Ascending aorta (tissue), 2 donors: ENCODE measurements around the gene ORM1. TPM values are rescaled to one million over a fixed set of nuclear protein-coding genes. Genes with fewer than 3 reads are reported as not detected.

ENCODE experiments used
- DNase-seq, 2 donors: peaks; one replicate each; pipeline ENCODE4 v3.0.0-alpha.2; 2019; ENCODE audit warnings: low spot score in 2 of 2
- H3K27ac ChIP-seq, 2 donors: fragments of 200-600 bp; sonication (generic); one replicate each; pipeline ENCODE4 v1.5.1; 2016 to 2017; ENCODE audit warnings: mild to moderate bottlenecking in 1 of 2
- H3K27me3 ChIP-seq: fragments of 200-600 bp; sonication (generic); one replicate; pipeline ENCODE4 v1.5.1; 2017
- H3K36me3 ChIP-seq, 2 donors: fragments of 200-600 bp; sonication (generic); one replicate each; pipeline ENCODE4 v1.5.1; 2016
- H3K4me1 ChIP-seq, 2 donors: fragments of 200-600 bp; sonication (generic); one replicate each; pipeline ENCODE4 v1.5.1; 2016 to 2017; ENCODE audit warnings: mild to moderate bottlenecking in 1 of 2
- H3K4me3 ChIP-seq, 2 donors: fragments of 200-600 bp; sonication (generic); one replicate each; pipeline ENCODE4 v1.5.1; 2016 to 2017; ENCODE audit warnings: mild to moderate bottlenecking in 1 of 2
- H3K9me3 ChIP-seq, 2 donors: fragments of 200-600 bp; sonication (generic); one replicate each; pipeline ENCODE4 v1.5.1; 2016
- intact Hi-C: fragments of 100-400 bp; cut with DNase I; formaldehyde crosslinking; loops from one replicate; pipeline ENCODE4 v1.15.1; 2023
- total RNA-seq: library from RNA; depleted of rRNA; stranded (reverse); fragments of >200 nt; gene quantifications from one replicate; pipeline ENCODE4 v1.1.0, GENCODE V29; 2016
- TF ChIP-seq, protein P1 (sequence below), 3 experiments: fragments of 200-600 bp in 2 of 3; fragments of 450-650 bp in 1 of 3; sonication (generic) in 2 of 3; IDR thresholded peaks; one replicate each; pipeline ENCODE4 v1.5.1; 2016 to 2019; ENCODE audit warnings: antibody characterized with exemption in 3 of 3, mild to moderate bottlenecking in 1 of 3, moderate library complexity in 1 of 3

Gene ORM1
- total RNA-seq, 1 donor from 2014 or later, result 53.3 TPM

DNA sequence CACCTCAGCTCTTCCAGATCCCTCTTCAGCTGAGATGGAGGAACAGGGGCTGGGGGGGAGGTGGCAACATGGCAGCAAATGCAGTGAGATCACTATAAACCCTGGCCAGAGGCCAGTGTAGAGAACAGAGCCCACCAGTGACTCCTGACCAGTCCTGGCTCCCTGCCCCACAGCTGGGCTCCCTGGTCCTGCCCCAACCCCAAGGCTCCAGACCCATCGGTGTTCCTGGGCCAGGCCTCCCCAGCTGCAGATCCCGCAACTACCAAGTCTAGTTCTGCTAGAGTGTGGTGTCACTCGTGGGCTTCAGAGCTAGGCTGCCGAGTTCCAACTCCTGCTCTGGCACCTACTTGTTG lies 48.0 kb downstream of the ORM1 start:
- intact Hi-C loops, result no loop called here
- TF ChIP-seq, protein P1, sequence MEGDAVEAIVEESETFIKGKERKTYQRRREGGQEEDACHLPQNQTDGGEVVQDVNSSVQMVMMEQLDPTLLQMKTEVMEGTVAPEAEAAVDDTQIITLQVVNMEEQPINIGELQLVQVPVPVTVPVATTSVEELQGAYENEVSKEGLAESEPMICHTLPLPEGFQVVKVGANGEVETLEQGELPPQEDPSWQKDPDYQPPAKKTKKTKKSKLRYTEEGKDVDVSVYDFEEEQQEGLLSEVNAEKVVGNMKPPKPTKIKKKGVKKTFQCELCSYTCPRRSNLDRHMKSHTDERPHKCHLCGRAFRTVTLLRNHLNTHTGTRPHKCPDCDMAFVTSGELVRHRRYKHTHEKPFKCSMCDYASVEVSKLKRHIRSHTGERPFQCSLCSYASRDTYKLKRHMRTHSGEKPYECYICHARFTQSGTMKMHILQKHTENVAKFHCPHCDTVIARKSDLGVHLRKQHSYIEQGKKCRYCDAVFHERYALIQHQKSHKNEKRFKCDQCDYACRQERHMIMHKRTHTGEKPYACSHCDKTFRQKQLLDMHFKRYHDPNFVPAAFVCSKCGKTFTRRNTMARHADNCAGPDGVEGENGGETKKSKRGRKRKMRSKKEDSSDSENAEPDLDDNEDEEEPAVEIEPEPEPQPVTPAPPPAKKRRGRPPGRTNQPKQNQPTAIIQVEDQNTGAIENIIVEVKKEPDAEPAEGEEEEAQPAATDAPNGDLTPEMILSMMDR (IDR thresholded peaks at IDR 0.05), result no peak
- H3K27ac ChIP-seq, result peak overlapping the region; percentile 72 to 75
- peaks cover 23 to 68% of the 10 kb centered on the region in 2 donors for H3K36me3 ChIP-seq
- H3K4me3 ChIP-seq, result no peak overlapping the region
- peaks cover 0 to 30% of the 10 kb centered on the region in 2 donors for H3K4me1 ChIP-seq
- no peaks in the 10 kb centered on the region for H3K9me3 ChIP-seq
- H3K27me3 ChIP-seq, result no peaks in the 10 kb centered on the region
- DNase-seq, result peak in 1 of 2 donors; percentile 4

DNA sequence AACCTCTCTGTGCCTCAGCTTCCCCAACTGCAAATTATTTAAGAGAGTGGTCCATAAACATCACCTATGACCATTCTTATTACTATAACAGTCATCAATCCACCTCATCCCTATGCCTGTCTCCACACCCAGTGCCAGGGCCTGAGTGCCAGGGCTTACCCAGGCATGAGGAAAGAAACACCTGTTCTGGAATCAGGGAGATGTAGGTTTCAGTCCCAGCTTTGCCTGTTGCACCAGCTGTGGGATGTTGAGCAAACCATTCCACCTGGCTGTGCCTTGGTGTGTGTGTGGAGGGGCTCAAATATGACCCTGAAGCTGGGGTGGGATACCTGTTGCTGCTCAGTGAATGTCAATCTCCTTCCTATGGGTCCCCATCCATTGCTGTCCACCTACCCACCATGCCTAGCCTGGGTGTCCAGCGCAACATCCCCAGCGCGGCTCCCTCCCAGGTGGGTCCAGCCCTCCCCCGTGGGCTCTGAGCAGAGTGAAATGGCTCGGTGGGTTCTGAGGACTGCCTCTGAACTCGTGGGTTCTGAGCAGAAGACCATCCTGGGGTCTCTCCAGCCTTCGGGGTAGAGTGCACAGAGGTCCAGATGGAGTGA lies 48.5 kb downstream of the ORM1 start:
- peaks cover 0 to 27% of the 10 kb centered on the region in 2 donors for H3K4me1 ChIP-seq
- TF ChIP-seq, protein P1 (IDR thresholded peaks at IDR 0.05), result no peak
- no peak for DNase-seq
- H3K9me3 ChIP-seq, result no peaks in the 10 kb centered on the region
- peaks cover 25 to 71% of the 10 kb centered on the region in 2 donors for H3K36me3 ChIP-seq
- H3K4me3 ChIP-seq, result no peak overlapping the region
- H3K27ac ChIP-seq, result peak overlapping the region; percentile 72 to 75
- H3K27me3 ChIP-seq, result no peaks in the 10 kb centered on the region
- intact Hi-C loops, result no loop called here

DNA sequence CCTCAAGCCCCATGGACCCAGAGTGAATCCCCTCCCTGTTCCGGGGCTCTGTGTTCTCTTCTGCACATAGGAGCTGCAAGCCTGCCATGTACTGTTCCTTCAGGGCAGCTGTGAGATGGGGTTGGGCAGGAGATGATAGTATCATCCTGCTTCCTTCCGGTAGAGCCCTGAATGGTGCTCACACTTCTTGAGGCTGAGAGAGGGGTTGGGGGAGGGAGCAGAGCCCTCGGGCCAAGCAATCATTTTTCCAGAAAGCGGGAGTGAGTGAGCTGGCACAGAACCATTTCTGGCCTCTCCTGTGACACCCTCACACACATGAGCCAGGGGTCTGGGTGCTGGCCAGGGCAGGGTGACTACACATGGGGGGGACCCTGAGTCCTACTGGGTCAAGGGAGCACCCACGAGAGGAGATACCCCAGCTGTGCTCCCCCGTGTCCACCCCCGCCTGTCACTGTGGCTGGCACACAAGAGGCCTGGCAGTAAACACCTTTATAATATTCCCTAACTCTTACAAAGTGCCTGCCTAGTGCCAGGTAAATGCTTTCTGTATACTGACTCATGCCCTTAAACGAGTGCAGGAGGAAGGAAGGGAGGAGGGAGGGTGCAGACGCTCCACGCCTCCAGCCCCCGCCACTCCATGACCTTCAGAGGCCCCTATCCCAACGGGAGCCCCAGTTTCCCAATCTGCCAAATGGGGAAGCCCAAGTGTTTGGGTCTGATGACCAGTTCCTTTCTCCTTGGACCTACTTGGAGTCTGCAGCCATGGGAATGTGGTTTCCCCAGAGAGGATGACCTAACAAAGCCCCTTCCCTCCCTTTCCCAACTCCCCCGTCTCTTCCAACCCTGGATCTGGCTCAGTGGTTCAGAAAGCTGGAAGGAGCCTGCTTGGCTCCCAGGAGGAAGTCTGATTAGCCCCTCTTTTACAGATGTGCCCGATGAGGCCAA lies 49.3 kb downstream of the ORM1 start:
- Histone ChIP-seq H3K9me3 (no peaks in the 10 kb centered on the region), H3K4me1 (peaks cover 0 to 24% of the 10 kb centered on the region in 2 donors), H3K4me3 (no peak overlapping the region), H3K27ac (peak overlapping the region; percentile 72 to 75), H3K36me3 (peaks cover 33 to 75% of the 10 kb centered on the region in 2 donors), H3K27me3 (no peaks in the 10 kb centered on the region)
- intact Hi-C loops, result no loop called here
- TF ChIP-seq, protein P1 (IDR thresholded peaks at IDR 0.05), result no peak
- DNase-seq, result peak in 1 of 2 donors; percentile 20

DNA sequence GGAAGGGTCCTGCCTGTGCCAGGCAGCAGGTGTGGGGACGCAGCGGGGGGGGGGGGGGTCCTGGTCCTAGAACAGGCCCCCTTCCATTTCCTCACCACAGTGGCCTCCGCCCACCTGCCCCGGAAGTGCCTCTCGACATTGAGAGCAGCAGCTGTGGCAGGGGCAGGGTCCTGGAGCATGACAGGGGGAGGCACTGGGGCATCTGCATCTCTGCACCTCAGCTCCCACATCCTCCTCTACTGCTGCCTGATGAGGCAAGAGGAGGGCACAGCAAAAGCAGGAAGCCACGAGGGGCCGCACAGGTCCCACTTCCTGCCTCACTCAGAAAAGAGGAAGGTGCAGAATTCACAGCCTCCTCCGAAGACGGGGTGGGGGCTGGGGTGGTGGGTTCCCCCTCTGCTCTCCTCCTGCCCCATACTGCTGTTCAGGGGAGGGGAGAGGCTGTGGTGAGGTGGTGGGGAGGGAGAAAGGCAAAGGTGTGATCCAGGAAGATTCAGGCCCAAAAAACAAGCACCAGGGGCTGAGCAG lies 50.1 kb downstream of the ORM1 start:
- peak; percentile 74 to 84 for DNase-seq
- peaks cover 34 to 69% of the 10 kb centered on the region in 2 donors for H3K36me3 ChIP-seq

DNA sequence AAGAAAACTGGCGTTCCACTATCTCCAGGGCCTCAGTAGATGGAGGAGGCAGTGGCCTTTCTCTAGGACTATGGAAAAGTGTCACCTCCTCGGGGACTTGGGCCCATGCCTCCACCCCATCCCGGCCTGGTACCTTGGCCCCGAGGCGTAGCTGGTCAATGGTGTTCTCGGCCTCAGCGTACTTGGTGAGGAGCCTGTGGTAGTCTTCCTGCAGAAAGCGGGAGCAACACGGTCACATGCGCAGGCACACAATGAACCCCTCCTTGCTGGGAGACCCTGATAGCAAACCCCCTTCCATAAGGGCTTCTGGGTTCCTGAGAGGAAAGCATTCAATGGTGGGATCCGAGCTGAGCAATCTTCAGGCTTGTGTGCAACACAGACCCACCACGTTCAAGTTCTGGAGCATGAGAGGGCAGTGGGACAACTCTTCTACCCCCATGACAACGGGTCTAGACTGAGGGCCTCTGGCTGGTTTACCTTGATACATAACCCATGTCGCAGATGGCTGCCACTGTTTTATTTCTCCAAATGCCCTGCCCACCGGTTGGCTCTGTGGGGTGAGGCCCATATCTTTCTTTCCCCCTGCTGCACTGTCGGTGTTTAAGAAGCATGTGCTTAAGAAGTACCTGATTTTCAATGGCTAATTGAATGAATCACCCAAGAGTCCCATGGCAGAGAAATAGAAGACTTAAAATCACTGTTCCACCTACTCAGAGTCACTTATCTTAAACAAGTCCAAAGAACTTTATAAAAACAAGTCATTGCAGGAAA lies 51.2 kb downstream of the ORM1 start:
- Histone ChIP-seq H3K9me3 (no peaks in the 10 kb centered on the region), H3K27ac (no peak overlapping the region), H3K4me3 (no peak overlapping the region), H3K36me3 (peaks cover 32 to 65% of the 10 kb centered on the region in 2 donors), H3K4me1 (peaks cover 0 to 26% of the 10 kb centered on the region in 2 donors), H3K27me3 (no peaks in the 10 kb centered on the region)
- no peak for DNase-seq
- TF ChIP-seq, protein P1 (IDR thresholded peaks at IDR 0.05), result no peak
- intact Hi-C loops, result no loop called here

More for the DNA sequence above, 50.1 kb downstream of the ORM1 start:
- TF ChIP-seq, protein P1 (IDR thresholded peaks at IDR 0.05), result no peak
- Histone ChIP-seq H3K9me3 (no peaks in the 10 kb centered on the region), H3K27me3 (no peaks in the 10 kb centered on the region), H3K27ac (peak overlapping the region; percentile 72 to 75), H3K4me3 (no peak overlapping the region), H3K4me1 (peaks cover 0 to 24% of the 10 kb centered on the region in 2 donors)
- intact Hi-C loops, result no loop called here
